ENCODE results near the gene ENAH. TPM values are rescaled to one million over a fixed set of nuclear protein-coding genes. Genes with fewer than 3 reads are reported as not detected.
"Not testable (repeated sequence)": the region's sequence is repeated elsewhere in the genome, so short reads cannot be mapped to it uniquely, and the experiment has no call there.

The ENAH gene
- total RNA-seq, 4 donors from 2014 or later: 198 to 229 (median 201) TPM

GRCh38 chr1:225617956-225618355 lies 35.0 kb downstream of the ENAH start:
- no peak for DNase-seq (ENCODE audit: extremely low spot score)
- H3K9me3 ChIP-seq: no peaks in the 10 kb centered on the region
- intact Hi-C loops (cut with DNase I): no loop called here
- 41% methylated on average over 2 of the region's 2 CpGs for WGBS
- no peaks in the 10 kb centered on the region for H3K27me3 ChIP-seq
- H3K4me3 ChIP-seq: no peak overlapping the region
- H3K4me1 ChIP-seq: peaks cover 13 to 49% (median 36%) of the 10 kb centered on the region in 4 donors
- no peaks in the 10 kb centered on the region for H3K36me3 ChIP-seq
- H3K27ac ChIP-seq (replicated peaks in 1 of 4): peak overlapping the region in 3 of 4 donors; percentile 6 to 21 (median 17)
- TF ChIP-seq POLR2AphosphoS5 (IDR thresholded peaks at IDR 0.05): no peak
- no peak for TF ChIP-seq EP300 (IDR thresholded peaks at IDR 0.05)
- TF ChIP-seq CTCF (IDR thresholded peaks at IDR 0.05): no peak
- TF ChIP-seq POLR2A (IDR thresholded peaks at IDR 0.05; ENCODE audit: low read depth): no peak

GRCh38 chr1:225617479-225617878 lies 35.4 kb downstream of the ENAH start:
- intact Hi-C loops (cut with DNase I): no loop called here
- DNase-seq (ENCODE audit: extremely low spot score): no peak
- peaks cover 13 to 54% (median 40%) of the 10 kb centered on the region in 4 donors for H3K4me1 ChIP-seq
- TF ChIP-seq EP300 (IDR thresholded peaks at IDR 0.05) (no peak), CTCF (IDR thresholded peaks at IDR 0.05) (no peak), POLR2A (IDR thresholded peaks at IDR 0.05; ENCODE audit: low read depth) (no peak), POLR2AphosphoS5 (IDR thresholded peaks at IDR 0.05) (no peak)
- no peaks in the 10 kb centered on the region for H3K27me3 ChIP-seq
- no peaks in the 10 kb centered on the region for H3K36me3 ChIP-seq
- WGBS: 50% methylated on average over 1 of the region's 1 CpG
- H3K9me3 ChIP-seq: no peaks in the 10 kb centered on the region
- no peak overlapping the region for H3K4me3 ChIP-seq
- H3K27ac ChIP-seq (replicated peaks in 1 of 4): peak overlapping the region in 2 of 4 donors; percentile 17 to 20

- H3K36me3 ChIP-seq; DNase-seq (ENCODE audit: extremely low spot score); intact Hi-C loops (cut with DNase I); H3K27ac ChIP-seq (replicated peaks in 1 of 4); H3K9me3 ChIP-seq; H3K4me3 ChIP-seq; H3K27me3 ChIP-seq: not testable (repeated sequence)
- peaks cover 13 to 58% (median 51%) of the 10 kb centered on the region in 4 donors for H3K4me1 ChIP-seq
- WGBS: 89% methylated on average over 6 of the region's 29 CpGs
Observed at GRCh38 chr1:225615403-225615790, 37.5 kb downstream of the ENAH start.

GRCh38 chr1:225613006-225613405 lies 39.9 kb downstream of the ENAH start:
- H3K27me3 ChIP-seq: no peaks in the 10 kb centered on the region
- H3K9me3 ChIP-seq: no peaks in the 10 kb centered on the region
- TF ChIP-seq POLR2AphosphoS5 (IDR thresholded peaks at IDR 0.05) (no peak), EP300 (IDR thresholded peaks at IDR 0.05) (no peak), CTCF (IDR thresholded peaks at IDR 0.05) (no peak), POLR2A (IDR thresholded peaks at IDR 0.05; ENCODE audit: low read depth) (no peak)
- H3K27ac ChIP-seq (replicated peaks in 1 of 4): peak overlapping the region in 2 of 4 donors; percentile 2 to 21
- WGBS: 72% methylated on average over 3 of the region's 3 CpGs
- H3K4me3 ChIP-seq: no peak overlapping the region
- peaks cover 16 to 62% (median 45%) of the 10 kb centered on the region in 4 donors for H3K4me1 ChIP-seq
- intact Hi-C loops (cut with DNase I): no loop called here
- no peaks in the 10 kb centered on the region for H3K36me3 ChIP-seq
- DNase-seq (ENCODE audit: extremely low spot score): no peak

- TF ChIP-seq POLR2AphosphoS5 (IDR thresholded peaks at IDR 0.05) (peak in 1 of 2 donors; percentile 22), POLR2A (IDR thresholded peaks at IDR 0.05; ENCODE audit: low read depth) (no peak), CTCF (IDR thresholded peaks at IDR 0.05) (no peak), EP300 (IDR thresholded peaks at IDR 0.05) (no peak)
- DNase-seq (ENCODE audit: extremely low spot score): no peak
- peak overlapping the region in 2 of 4 donors; percentile 2 to 27 for H3K27ac ChIP-seq (replicated peaks in 1 of 4)
- H3K27me3 ChIP-seq: no peaks in the 10 kb centered on the region
- no peaks in the 10 kb centered on the region for H3K36me3 ChIP-seq
- intact Hi-C loops (cut with DNase I): no loop called here
- H3K4me1 ChIP-seq: peaks cover 16 to 62% (median 45%) of the 10 kb centered on the region in 4 donors
- no peaks in the 10 kb centered on the region for H3K9me3 ChIP-seq
- no peak overlapping the region for H3K4me3 ChIP-seq
Observed at GRCh38 chr1:225612287-225612686, 40.6 kb downstream of the ENAH start.
